AG20443 (cell line): ENCODE data around the gene DCTN1.

Experiments
- DNase-seq: peaks from one replicate; pipeline ENCODE4 v3.0.0; 2012; ENCODE audit warnings: low spot score, mixed read lengths

DCTN1 gene

GRCh38 chr2:74413001-74413698 lies 33.0 kb upstream of the DCTN1 start:
- no peak for DNase-seq

- DNase-seq: no peak
Observed at GRCh38 chr2:74407682-74408081, 27.6 kb upstream of the DCTN1 start.

GRCh38 chr2:74406035-74406434 lies 25.9 kb upstream of the DCTN1 start:
- DNase-seq: no peak

GRCh38 chr2:74401891-74402290 lies 21.8 kb upstream of the DCTN1 start:
- no peak for DNase-seq

GRCh38 chr2:74399785-74400184 lies 19.7 kb upstream of the DCTN1 start:
- peak; percentile 52 for DNase-seq

- no peak for DNase-seq
Observed at GRCh38 chr2:74396149-74396548, 16.0 kb upstream of the DCTN1 start.

GRCh38 chr2:74393525-74393924 lies 13.4 kb upstream of the DCTN1 start:
- no peak for DNase-seq

GRCh38 chr2:74392449-74392743 lies 12.3 kb upstream of the DCTN1 start:
- no peak for DNase-seq

- DNase-seq: peak; percentile 96
Observed at GRCh38 chr2:74391580-74392448, 11.7 kb upstream of the DCTN1 start.

- DNase-seq: peak; percentile 57
Observed at GRCh38 chr2:74391209-74391579, 11.1 kb upstream of the DCTN1 start.

- DNase-seq: no peak
Observed at GRCh38 chr2:74390606-74391005, 10.5 kb upstream of the DCTN1 start.

GRCh38 chr2:74387346-74387745 lies 7.2 kb upstream of the DCTN1 start:
- DNase-seq: peak; percentile 59

GRCh38 chr2:74385396-74385795 lies 5.3 kb upstream of the DCTN1 start:
- DNase-seq: no peak

- peak; percentile 26 for DNase-seq
Observed at GRCh38 chr2:74384051-74384450, 3.9 kb upstream of the DCTN1 start.

GRCh38 chr2:74383254-74383653 lies 3.1 kb upstream of the DCTN1 start:
- peak; percentile 48 for DNase-seq

- DNase-seq: no peak
Observed at GRCh38 chr2:74381751-74382150, 1.6 kb upstream of the DCTN1 start.

- no peak for DNase-seq
Observed at GRCh38 chr2:74378007-74378406, 2.1 kb downstream of the DCTN1 start.

GRCh38 chr2:74375838-74376237 lies 4.3 kb downstream of the DCTN1 start:
- no peak for DNase-seq

- DNase-seq: peak; percentile 65
Observed at GRCh38 chr2:74374509-74375205, 5.5 kb downstream of the DCTN1 start.

GRCh38 chr2:74373985-74374384 lies 6.1 kb downstream of the DCTN1 start:
- DNase-seq: no peak

GRCh38 chr2:74373221-74373676 lies 6.9 kb downstream of the DCTN1 start:
- peak; percentile 43 for DNase-seq

- DNase-seq: no peak
Observed at GRCh38 chr2:74372674-74373073, 7.4 kb downstream of the DCTN1 start.

GRCh38 chr2:74371421-74371820 lies 8.7 kb downstream of the DCTN1 start:
- DNase-seq: no peak
